ENCODE results near the gene RPL38. TPM values are rescaled to one million over a fixed set of nuclear protein-coding genes. Genes with fewer than 3 reads are reported as not detected.

Gene RPL38
- polyA plus RNA-seq, 1 of the 3 experiments (the other 2 are of a cell fraction): 4,154 TPM

GRCh38 chr17:74253036-74253435, 49.6 kb downstream of the RPL38 start:
- Histone ChIP-seq H3K9ac (no peak overlapping the region), H3K27ac (ENCODE audit: low read depth in 2 of 2, low read length in 1 of 2) (no peak overlapping the region), H3K79me2 (ENCODE audit: insufficient read depth) (no peaks in the 10 kb centered on the region), H3K4me1 (ENCODE audit: control insufficient read depth in 1 of 2, insufficient read depth in 2 of 2, low read depth in 1 of 2, low read length in 1 of 2) (no peaks in the 10 kb centered on the region; a peak in 1 of 4 replicates), H4K20me1 (ENCODE audit: insufficient read depth) (no peaks in the 10 kb centered on the region), H3K9me2 (no peaks in the 10 kb centered on the region), H3K4me3 (ENCODE audit: low read depth in 2 of 2, low read length in 1 of 2) (no peak overlapping the region), H3F3A (replicated peaks; ENCODE audit: insufficient read depth) (no peaks in the 10 kb centered on the region), H2AFZ (ENCODE audit: low read depth) (no peak overlapping the region), H3K27me3 (ENCODE audit: insufficient read depth) (no peaks in the 10 kb centered on the region), H3K9me3 (no peaks in the 10 kb centered on the region), H3K36me3 (replicated peaks in 1 of 2; ENCODE audit: control insufficient read depth in 1 of 2, insufficient read depth in 2 of 2, low read length in 1 of 2) (no peaks in the 10 kb centered on the region), H3K4me2 (no peak overlapping the region)
- no peak for TF ChIP-seq ZBTB33 (IDR thresholded peaks at IDR 0.05; ENCODE audit: borderline replicate concordance, low read depth)
- TF ChIP-seq FOXJ3 (CRISPR knock-in tag; IDR thresholded peaks at IDR 0.05): no peak
- TF ChIP-seq MEF2A (IDR thresholded peaks at IDR 0.05; ENCODE audit: borderline replicate concordance, low read depth): no peak
- no peak for TF ChIP-seq JUND (IDR thresholded peaks at IDR 0.05)
- no peak for TF ChIP-seq NRF1 (IDR thresholded peaks at IDR 0.05; ENCODE audit: low read depth, low read length)
- TF ChIP-seq FOXM1 (IDR thresholded peaks at IDR 0.05; ENCODE audit: low read depth): no peak
- no peak for TF ChIP-seq RFX5 (IDR thresholded peaks at IDR 0.05; ENCODE audit: low read length)
- ChIA-PET CTCF (interaction anchor here (0.8 to 1.5 kb wide), 3 partner anchors 48 to 115 kb away, joined by 3 to 4 read pairs (median 3); no protein-coding TSS in a partner anchor), POLR2A (no interaction called here)
- WGBS (ENCODE audit: low lambda C conversion rate): 87% methylated on average over 11 of the region's 13 CpGs
- DNase-seq: no peak

GRCh38 chr17:74257311-74257710, 53.8 kb downstream of the RPL38 start:
- ChIA-PET CTCF (interaction anchor here (1.3 to 1.7 kb wide), 3 partner anchors 14 to 122 kb away, joined by 3 to 4 read pairs (median 3); no protein-coding TSS in a partner anchor), POLR2A (no interaction called here)
- TF ChIP-seq RCOR1 (IDR thresholded peaks at IDR 0.05; ENCODE audit: low read length) (no peak), RFX5 (IDR thresholded peaks at IDR 0.05; ENCODE audit: low read length) (no peak), SMC3 (IDR thresholded peaks at IDR 0.05; ENCODE audit: low read depth, low read length) (no peak), CTCF (IDR thresholded peaks at IDR 0.05) (no peak), JUND (IDR thresholded peaks at IDR 0.05) (no peak), GABPA (IDR thresholded peaks at IDR 0.05; ENCODE audit: low read depth) (no peak)

More at GRCh38 chr17:74257311-74257710, 53.8 kb downstream of the RPL38 start:
- no peaks in the 10 kb centered on the region for H3K27me3 ChIP-seq (ENCODE audit: insufficient read depth)
- H3K9ac ChIP-seq: no peak overlapping the region
- no peaks in the 10 kb centered on the region for H3K79me2 ChIP-seq (ENCODE audit: insufficient read depth)
- H2AFZ ChIP-seq (ENCODE audit: low read depth): no peak overlapping the region
- 78% methylated on average over 10 of the region's 10 CpGs for WGBS (ENCODE audit: low lambda C conversion rate)
- no peaks in the 10 kb centered on the region for H3K9me2 ChIP-seq
- H3K4me1 ChIP-seq (ENCODE audit: control insufficient read depth in 1 of 2, insufficient read depth in 2 of 2, low read depth in 1 of 2, low read length in 1 of 2): peaks cover 0 to 5% of the 10 kb centered on the region in 2 experiments; a peak in 1 of 4 replicates
- no peak for DNase-seq
- no peak overlapping the region for H3K4me3 ChIP-seq (ENCODE audit: low read depth in 2 of 2, low read length in 1 of 2)
- H3K27ac ChIP-seq (ENCODE audit: low read depth in 2 of 2, low read length in 1 of 2): no peak overlapping the region
- no peaks in the 10 kb centered on the region for H4K20me1 ChIP-seq (ENCODE audit: insufficient read depth)
- H3F3A ChIP-seq (replicated peaks; ENCODE audit: insufficient read depth): no peaks in the 10 kb centered on the region
- H3K4me2 ChIP-seq: no peak overlapping the region
- no peaks in the 10 kb centered on the region for H3K9me3 ChIP-seq
- H3K36me3 ChIP-seq (replicated peaks in 1 of 2; ENCODE audit: control insufficient read depth in 1 of 2, insufficient read depth in 2 of 2, low read length in 1 of 2): no peaks in the 10 kb centered on the region

Data from SK-N-SH (cell line).